Measurements from ENCODE around the gene TNRC6A. TPM values are rescaled to one million over a fixed set of nuclear protein-coding genes. Genes with fewer than 3 reads are reported as not detected.

The TNRC6A gene
- total and polyA plus RNA-seq, 2 experiments from 2014 or later = 93.1 to 124 TPM

GRCh38 chr16:24815021-24815420 is 85.6 kb downstream of the TNRC6A start:
- Histone ChIP-seq H3F3A (replicated peaks; ENCODE audit: low read depth) (peaks cover 32% of the 10 kb centered on the region), H3K79me2 (replicated peaks; ENCODE audit: insufficient read depth) (peaks cover 9% of the 10 kb centered on the region), H4K20me1 (replicated peaks; ENCODE audit: insufficient read depth) (peaks cover 49% of the 10 kb centered on the region), H3K4me2 (no peak overlapping the region), H3K4me3 (no peak overlapping the region), H2AFZ (no peak overlapping the region), H3K27me3 (ENCODE audit: insufficient read depth) (no peaks in the 10 kb centered on the region), H3K36me3 (ENCODE audit: insufficient read depth) (peaks cover 93% of the 10 kb centered on the region), H3K4me1 (ENCODE audit: insufficient read depth) (no peaks in the 10 kb centered on the region), H3K27ac (ENCODE audit: low read depth) (0 out of 2 replicates have a peak overlapping the region, but pooled peaks have one; percentile 20), H3K9me2 (ENCODE audit: insufficient read depth) (no peaks in the 10 kb centered on the region)
- DNase-seq (ENCODE audit: low spot score) (no peak), ATAC-seq (no peak)
- H3K9me3 Mint-ChIP-seq = no peaks in the 10 kb centered on the region
- H3K4me1 Mint-ChIP-seq = no peaks in the 10 kb centered on the region
- H3K36me3 Mint-ChIP-seq (ENCODE audit: low read depth) = peaks cover 91% of the 10 kb centered on the region
- H3K4me3 Mint-ChIP-seq = no peak overlapping the region
- peaks cover 2% of the 10 kb centered on the region for H3K27me3 Mint-ChIP-seq (ENCODE audit: insufficient read depth, low read depth, poor library complexity)
- TF ChIP-seq ZNF331 (CRISPR knock-in tag; IDR thresholded peaks at IDR 0.05; ENCODE audit: low read depth) (no peak), CREB1 (CRISPR knock-in tag; IDR thresholded peaks at IDR 0.05; ENCODE audit: low read depth) (no peak), ETS1 (IDR thresholded peaks at IDR 0.05) (no peak), EZH2phosphoT487 (IDR thresholded peaks at IDR 0.05; ENCODE audit: unreplicated experiment) (no peak), STAT1 (IDR thresholded peaks at IDR 0.05; ENCODE audit: unreplicated experiment) (no peak)
- no peak overlapping the region for H3K27ac Mint-ChIP-seq

- no peak overlapping the region for H3K27ac ChIP-seq (ENCODE audit: low read depth)
- Mint-ChIP-seq H3K27me3 (ENCODE audit: insufficient read depth, low read depth, poor library complexity) (peaks cover 9% of the 10 kb centered on the region), H3K9me3 (no peaks in the 10 kb centered on the region), H3K27ac (no peak overlapping the region), H3K4me1 (no peaks in the 10 kb centered on the region), H3K36me3 (ENCODE audit: low read depth) (peaks cover 91% of the 10 kb centered on the region), H3K4me3 (no peak overlapping the region)
- peaks cover 33% of the 10 kb centered on the region for H3F3A ChIP-seq (replicated peaks; ENCODE audit: low read depth)
- no peak overlapping the region for H3K4me3 ChIP-seq
- no peak overlapping the region for H2AFZ ChIP-seq
- peaks cover 93% of the 10 kb centered on the region for H3K36me3 ChIP-seq (ENCODE audit: insufficient read depth)
- H3K79me2 ChIP-seq (replicated peaks; ENCODE audit: insufficient read depth) = peaks cover 14% of the 10 kb centered on the region
- H4K20me1 ChIP-seq (replicated peaks; ENCODE audit: insufficient read depth) = peaks cover 46% of the 10 kb centered on the region
- no peaks in the 10 kb centered on the region for H3K27me3 ChIP-seq (ENCODE audit: insufficient read depth)
- H3K9me2 ChIP-seq (ENCODE audit: insufficient read depth) = no peaks in the 10 kb centered on the region
- no peak for ATAC-seq
- DNase-seq (ENCODE audit: low spot score) = no peak
- H3K4me1 ChIP-seq (ENCODE audit: insufficient read depth) = no peaks in the 10 kb centered on the region
- H3K4me2 ChIP-seq = no peak overlapping the region
- TF ChIP-seq CTCF (conservative IDR thresholded peaks at IDR 0.05; ENCODE audit: low read depth in 2 of 2) = no peak
- no peak for TF ChIP-seq ZNF114 (CRISPR knock-in tag; IDR thresholded peaks at IDR 0.05)
- TF ChIP-seq ZNF331 (CRISPR knock-in tag; IDR thresholded peaks at IDR 0.05; ENCODE audit: low read depth) = no peak
- no peak for TF ChIP-seq CREB1 (CRISPR knock-in tag; IDR thresholded peaks at IDR 0.05; ENCODE audit: low read depth)
- no peak for TF ChIP-seq REST (IDR thresholded peaks at IDR 0.05; ENCODE audit: unreplicated experiment)
- TF ChIP-seq STAT1 (IDR thresholded peaks at IDR 0.05; ENCODE audit: unreplicated experiment) = no peak
- TF ChIP-seq JUNB (IDR thresholded peaks at IDR 0.05; ENCODE audit: unreplicated experiment) = no peak
Measured at GRCh38 chr16:24816688-24817087, 87.2 kb downstream of the TNRC6A start.
